Measurements from ENCODE around the gene MTNR1A. TPM values are rescaled to one million over a fixed set of nuclear protein-coding genes. Genes with fewer than 3 reads are reported as not detected.

The MTNR1A gene
- not detected in 2 replicates for total RNA-seq (2014; rRNA removed; shearing (Covaris generic))
- not detected in 2 replicates for polyA plus RNA-seq (2015; cell fraction: cytosol; rRNA removed)
- polyA plus RNA-seq (2015; cell fraction: nucleus; rRNA removed), result 0.64 TPM in 1 of 2 replicates, not detected in the other

DNA sequence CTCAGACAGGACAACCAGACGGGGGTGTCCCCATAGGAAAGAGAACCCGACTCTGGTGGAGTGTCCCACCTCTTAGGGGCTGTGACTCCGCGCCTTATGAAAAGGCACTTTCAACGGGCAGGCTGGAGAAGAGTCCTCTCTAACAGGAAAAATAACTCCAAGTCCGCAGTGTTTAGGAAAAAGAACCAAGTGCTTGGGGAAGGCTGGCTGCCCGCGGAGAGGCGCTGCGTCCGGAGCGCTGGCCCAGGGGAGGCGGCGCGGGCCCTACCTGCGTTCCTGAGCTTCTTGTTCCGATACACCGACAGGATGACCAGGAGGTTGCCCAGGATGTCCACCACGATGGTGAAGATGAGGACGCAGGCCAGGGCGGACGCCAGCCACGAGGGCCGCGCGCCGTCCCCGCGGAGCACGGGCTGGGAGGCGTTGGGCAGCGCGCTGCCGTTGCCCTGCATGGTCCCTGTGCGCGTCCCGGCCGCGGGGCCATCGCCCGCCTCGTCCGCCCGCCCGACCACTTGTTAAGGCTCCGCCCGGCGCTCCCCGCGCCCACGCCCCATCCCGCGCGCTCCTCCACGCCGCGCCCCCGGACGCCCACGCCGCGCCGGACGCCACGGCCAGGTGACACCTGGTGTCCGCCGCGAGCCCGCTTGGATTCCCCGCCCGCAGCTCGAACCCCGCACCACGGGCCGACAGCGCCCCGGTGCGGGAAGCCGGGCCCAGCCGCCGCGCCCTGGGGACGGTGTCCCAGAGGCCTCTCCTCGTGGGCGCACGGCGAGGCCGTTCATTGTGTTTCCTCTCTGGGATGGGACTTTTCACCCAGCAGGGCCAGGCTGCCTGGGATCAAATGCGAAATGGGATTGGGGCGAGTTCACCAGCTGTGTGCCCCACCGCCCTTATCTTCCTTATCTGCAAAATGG is at the start of gene MTNR1A:
Gene MTNR1A, minus strand, starts transcription at position 654 of the 914 bp plus-strand sequence. Its CDS starts 202 bp downstream, at position 452.
- DNase-seq (ENCODE audit: low read depth, low spot score), result no peak
- in situ Hi-C loops (cut with HindIII; ENCODE audit: low pct_unique_long_range_greater_than_20kb, low sequenced_read_pairs), result no loop called here

- in situ Hi-C loops (cut with HindIII; ENCODE audit: low pct_unique_long_range_greater_than_20kb, low sequenced_read_pairs), result no loop called here
- DNase-seq (ENCODE audit: low read depth, low spot score), result no peak
These were observed 48.9 kb upstream of the MTNR1A start for GRCh38 chr4:186604124-186604807.

GRCh38 chr4:186602978-186603377 is 47.6 kb upstream of the MTNR1A start:
- in situ Hi-C loops (cut with HindIII; ENCODE audit: low pct_unique_long_range_greater_than_20kb, low sequenced_read_pairs), result no loop called here
- DNase-seq (ENCODE audit: low read depth, low spot score), result no peak

- in situ Hi-C loops (cut with HindIII; ENCODE audit: low pct_unique_long_range_greater_than_20kb, low sequenced_read_pairs), result no loop called here
- DNase-seq (ENCODE audit: low read depth, low spot score), result no peak
These were observed 44.1 kb upstream of the MTNR1A start for GRCh38 chr4:186599483-186599882.

DNA sequence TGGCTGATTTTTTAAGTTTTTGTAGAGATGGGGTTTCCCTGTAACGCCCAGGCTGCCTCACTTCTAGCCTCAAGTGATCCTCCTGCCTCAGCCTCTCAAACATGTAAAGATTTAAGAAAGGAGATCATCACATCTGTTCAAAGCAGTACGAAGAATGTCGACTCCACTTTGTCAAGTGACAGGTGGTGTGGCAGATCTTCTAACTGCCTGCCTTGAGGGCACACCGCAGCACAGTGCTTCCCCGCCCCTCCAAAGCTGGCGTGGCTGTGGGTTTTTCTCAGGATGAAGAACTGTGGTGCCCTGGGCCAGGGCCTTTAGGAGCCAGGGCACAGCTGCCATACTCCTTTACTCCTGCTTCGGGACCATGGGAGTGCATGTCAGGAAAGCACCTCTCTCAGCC is 43.3 kb upstream of the MTNR1A start:
- in situ Hi-C loops (cut with HindIII; ENCODE audit: low pct_unique_long_range_greater_than_20kb, low sequenced_read_pairs), result no loop called here
- no peak for DNase-seq (ENCODE audit: low read depth, low spot score)

- no peak for DNase-seq (ENCODE audit: low read depth, low spot score)
- in situ Hi-C loops (cut with HindIII; ENCODE audit: low pct_unique_long_range_greater_than_20kb, low sequenced_read_pairs), result no loop called here
These were observed 41.6 kb upstream of the MTNR1A start for GRCh38 chr4:186596850-186597390.

DNA sequence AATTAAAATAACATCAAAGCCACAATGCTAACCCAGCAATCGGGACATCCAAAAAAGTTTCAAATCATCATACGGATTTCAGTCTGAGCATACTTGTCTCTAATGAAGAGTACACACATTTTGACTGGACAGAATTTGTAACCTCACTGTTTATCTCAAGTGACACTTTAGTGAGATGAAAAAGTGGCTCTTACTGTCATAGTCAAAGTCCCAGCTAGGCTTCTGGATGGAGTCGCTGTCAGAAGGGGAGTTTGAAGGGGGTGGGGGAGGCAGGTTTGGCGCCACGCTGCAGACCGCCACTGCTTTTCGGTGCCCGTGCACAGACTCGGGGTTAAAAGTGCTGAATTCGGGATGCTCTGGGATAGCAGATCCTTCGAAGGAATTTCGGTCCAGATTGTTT is 41.0 kb upstream of the MTNR1A start:
- in situ Hi-C loops (cut with HindIII; ENCODE audit: low pct_unique_long_range_greater_than_20kb, low sequenced_read_pairs), result no loop called here
- DNase-seq (ENCODE audit: low read depth, low spot score), result no peak

DNA sequence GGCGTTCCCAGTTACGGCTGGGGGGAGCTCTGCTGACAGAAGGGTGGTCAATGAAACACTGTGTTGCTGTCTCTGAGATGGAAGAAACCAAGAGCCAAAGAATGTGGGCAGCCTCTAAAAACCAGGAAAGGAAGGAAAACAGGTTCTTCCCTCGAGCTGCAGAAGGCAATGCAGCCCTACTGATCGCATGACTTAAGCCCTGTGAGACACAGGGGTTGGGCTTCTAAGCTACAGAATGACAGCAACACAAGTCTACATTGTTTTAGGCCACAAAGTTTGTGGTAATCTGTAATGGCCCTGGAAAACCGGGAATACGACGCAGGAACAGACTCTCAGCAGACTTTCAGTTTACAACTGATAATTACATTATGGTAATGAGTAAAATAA is 38.2 kb upstream of the MTNR1A start:
- no peak for DNase-seq (ENCODE audit: low read depth, low spot score)
- in situ Hi-C loops (cut with HindIII; ENCODE audit: low pct_unique_long_range_greater_than_20kb, low sequenced_read_pairs), result no loop called here

GRCh38 chr4:186592966-186593586 is 37.7 kb upstream of the MTNR1A start:
- no peak for DNase-seq (ENCODE audit: low read depth, low spot score)
- in situ Hi-C loops (cut with HindIII; ENCODE audit: low pct_unique_long_range_greater_than_20kb, low sequenced_read_pairs), result no loop called here

GRCh38 chr4:186592445-186592844 is 37.1 kb upstream of the MTNR1A start:
- no peak for DNase-seq (ENCODE audit: low read depth, low spot score)
- in situ Hi-C loops (cut with HindIII; ENCODE audit: low pct_unique_long_range_greater_than_20kb, low sequenced_read_pairs), result no loop called here

- in situ Hi-C loops (cut with HindIII; ENCODE audit: low pct_unique_long_range_greater_than_20kb, low sequenced_read_pairs), result no loop called here
- no peak for DNase-seq (ENCODE audit: low read depth, low spot score)
These were observed 36.3 kb upstream of the MTNR1A start for GRCh38 chr4:186591651-186592050.

DNA sequence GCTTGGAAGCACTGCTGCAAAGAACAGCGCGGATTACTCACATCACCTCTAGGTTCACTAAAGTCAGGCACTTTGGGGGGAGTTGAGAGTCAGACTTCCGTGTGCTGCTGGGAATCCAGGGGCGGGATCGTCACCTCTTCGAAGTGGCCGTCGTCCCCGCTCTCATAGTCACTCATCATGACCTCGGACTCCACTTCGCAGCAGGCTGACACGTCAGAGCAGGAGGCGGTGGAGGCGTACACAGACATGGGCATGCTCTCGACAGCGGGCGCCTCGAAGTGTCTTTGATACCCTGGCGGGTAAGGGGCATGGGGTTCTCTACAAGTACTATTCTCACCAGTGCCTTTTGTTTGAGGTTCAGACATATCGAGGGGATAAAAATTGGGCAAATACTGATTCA is 33.1 kb upstream of the MTNR1A start:
- DNase-seq (ENCODE audit: low read depth, low spot score), result no peak
- in situ Hi-C loops (cut with HindIII; ENCODE audit: low pct_unique_long_range_greater_than_20kb, low sequenced_read_pairs), result no loop called here

- in situ Hi-C loops (cut with HindIII; ENCODE audit: low pct_unique_long_range_greater_than_20kb, low sequenced_read_pairs), result no loop called here
These were observed 32.1 kb upstream of the MTNR1A start for GRCh38 chr4:186587416-186588018.

DNA sequence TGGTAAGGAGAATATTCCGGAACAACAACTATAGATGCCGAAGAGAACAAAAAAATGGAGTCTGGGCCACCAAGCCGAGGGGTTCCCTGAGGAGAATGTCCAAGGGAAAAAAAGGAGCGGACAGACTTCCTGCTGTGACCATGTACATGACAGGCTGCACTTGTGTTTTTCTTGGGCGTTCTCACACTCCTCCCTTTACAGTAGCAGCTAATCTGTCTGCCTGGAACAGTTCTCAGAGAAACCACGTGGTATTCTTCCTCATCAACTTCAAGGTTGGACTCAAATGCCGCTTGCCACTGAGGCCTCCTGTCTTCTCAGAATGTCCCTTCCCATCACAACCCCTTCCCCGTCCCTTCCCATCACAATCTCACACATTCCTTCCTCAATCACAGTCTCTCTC is 30.8 kb upstream of the MTNR1A start:
- in situ Hi-C loops (cut with HindIII; ENCODE audit: low pct_unique_long_range_greater_than_20kb, low sequenced_read_pairs), result no loop called here
- no peak for DNase-seq (ENCODE audit: low read depth, low spot score)

More at GRCh38 chr4:186587416-186588018, 32.1 kb upstream of the MTNR1A start:
- DNase-seq (ENCODE audit: low read depth, low spot score), result peak; percentile 63

DNA sequence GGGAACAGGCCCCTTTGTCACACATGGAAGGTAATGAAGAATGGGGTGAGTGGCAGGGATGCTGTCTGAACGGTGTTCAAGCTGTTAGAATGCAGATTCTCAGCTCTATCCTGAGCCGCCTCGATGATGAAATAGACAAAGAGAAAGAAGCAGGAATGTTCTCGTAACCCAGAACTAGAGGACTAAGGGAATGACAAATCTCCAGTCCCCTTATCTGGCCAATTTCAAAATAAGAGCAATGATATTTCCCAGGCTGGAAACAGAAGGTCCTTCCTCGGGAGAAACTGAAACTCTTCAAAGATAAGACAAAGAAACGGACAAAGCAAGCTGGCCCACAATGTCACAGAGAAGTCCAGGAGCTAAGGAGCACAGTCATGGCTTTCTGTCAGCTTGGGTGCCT is 29.5 kb upstream of the MTNR1A start:
- in situ Hi-C loops (cut with HindIII; ENCODE audit: low pct_unique_long_range_greater_than_20kb, low sequenced_read_pairs), result no loop called here

GRCh38 chr4:186581421-186581820 is 26.1 kb upstream of the MTNR1A start:
- no peak for DNase-seq (ENCODE audit: low read depth, low spot score)
- in situ Hi-C loops (cut with HindIII; ENCODE audit: low pct_unique_long_range_greater_than_20kb, low sequenced_read_pairs), result no loop called here

More for the DNA sequence above, 29.5 kb upstream of the MTNR1A start:
- no peak for DNase-seq (ENCODE audit: low read depth, low spot score)

DNA sequence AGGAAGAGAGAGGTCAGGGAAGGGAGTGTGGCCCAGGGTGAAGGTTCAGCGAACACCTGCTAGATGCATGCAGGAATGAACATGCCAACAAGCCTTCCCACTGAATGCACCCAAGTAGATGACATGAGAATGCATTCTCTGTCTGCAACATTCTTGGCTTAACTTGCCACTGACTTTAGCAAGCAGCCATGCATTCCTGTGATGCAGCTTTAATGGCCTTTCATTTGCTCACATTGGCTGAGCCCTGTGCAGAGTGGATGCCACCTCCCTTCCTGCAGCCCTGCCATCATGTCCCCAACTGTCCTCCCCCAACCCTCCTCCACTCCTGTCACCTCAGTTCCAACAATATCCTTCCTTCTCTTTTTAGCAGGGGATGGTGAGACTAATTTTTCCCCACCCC is 25.3 kb upstream of the MTNR1A start:
- DNase-seq (ENCODE audit: low read depth, low spot score), result no peak
- in situ Hi-C loops (cut with HindIII; ENCODE audit: low pct_unique_long_range_greater_than_20kb, low sequenced_read_pairs), result no loop called here

Data from SK-MEL-5 (cell line).